NCI-H2081 treated with DMSO at 0.1 percent for 48 hours (cell line): Measurements from ENCODE around the gene PCNT.
"Not testable (repeated sequence)": the region's sequence is repeated elsewhere in the genome, so short reads cannot be mapped to it uniquely, and the experiment has no call there.

ENCODE experiments used
- DNase-seq: peaks from one replicate; lab custom pipeline; 2025; lab: John Stamatoyannopoulos, UW

PCNT gene

GRCh38 chr21:46454634-46455390, 130.9 kb downstream of the PCNT start:
- DNase-seq = no peak

GRCh38 chr21:46455575-46456385, 131.8 kb downstream of the PCNT start:
- no peak for DNase-seq

- no peak for DNase-seq
Observed at GRCh38 chr21:46456750-46457149, 132.8 kb downstream of the PCNT start.

- no peak for DNase-seq
Observed at GRCh38 chr21:46457801-46458314, 133.9 kb downstream of the PCNT start.

GRCh38 chr21:46458315-46459023, 134.5 kb downstream of the PCNT start, which contains the start of gene DIP2A:
Gene DIP2A, plus strand, starts transcription at chr21:46458891. Its CDS starts 241 bp downstream, at chr21:46459132.
- peak; percentile 78 for DNase-seq

GRCh38 chr21:46459024-46459355, 135.0 kb downstream of the PCNT start:
- no peak for DNase-seq

GRCh38 chr21:46459356-46460112, 135.6 kb downstream of the PCNT start:
- no peak for DNase-seq

GRCh38 chr21:46461909-46462308, 138.0 kb downstream of the PCNT start:
- DNase-seq = no peak

GRCh38 chr21:46465153-46465552, 141.2 kb downstream of the PCNT start:
- not testable (repeated sequence) for DNase-seq

- no peak for DNase-seq
Observed at GRCh38 chr21:46465651-46466050, 141.7 kb downstream of the PCNT start.

GRCh38 chr21:46468108-46468774, 144.3 kb downstream of the PCNT start:
- no peak for DNase-seq

- DNase-seq = no peak
Observed at GRCh38 chr21:46469275-46469674, 145.3 kb downstream of the PCNT start.

- DNase-seq = no peak
Observed at GRCh38 chr21:46471514-46471913, 147.6 kb downstream of the PCNT start.

GRCh38 chr21:46472246-46472645, 148.3 kb downstream of the PCNT start:
- no peak for DNase-seq

GRCh38 chr21:46474382-46474781, 150.4 kb downstream of the PCNT start:
- no peak for DNase-seq

- DNase-seq = no peak
Observed at GRCh38 chr21:46475296-46475695, 151.3 kb downstream of the PCNT start.

GRCh38 chr21:46477765-46478164, 153.8 kb downstream of the PCNT start:
- DNase-seq = no peak

GRCh38 chr21:46478910-46479309, 155.0 kb downstream of the PCNT start:
- DNase-seq = no peak

GRCh38 chr21:46480466-46480865, 156.5 kb downstream of the PCNT start:
- DNase-seq = no peak

- DNase-seq = peak; percentile 7
Observed at GRCh38 chr21:46482225-46482845, 158.4 kb downstream of the PCNT start.

- DNase-seq = no peak
Observed at GRCh38 chr21:46482846-46483231, 158.9 kb downstream of the PCNT start.
